ENCODE results near the gene HDDC3. TPM values are rescaled to one million over a fixed set of nuclear protein-coding genes. Genes with fewer than 3 reads are reported as not detected.

The HDDC3 gene
- total RNA-seq, 1 experiment from 2014 or later = 21.6 TPM

DNA sequence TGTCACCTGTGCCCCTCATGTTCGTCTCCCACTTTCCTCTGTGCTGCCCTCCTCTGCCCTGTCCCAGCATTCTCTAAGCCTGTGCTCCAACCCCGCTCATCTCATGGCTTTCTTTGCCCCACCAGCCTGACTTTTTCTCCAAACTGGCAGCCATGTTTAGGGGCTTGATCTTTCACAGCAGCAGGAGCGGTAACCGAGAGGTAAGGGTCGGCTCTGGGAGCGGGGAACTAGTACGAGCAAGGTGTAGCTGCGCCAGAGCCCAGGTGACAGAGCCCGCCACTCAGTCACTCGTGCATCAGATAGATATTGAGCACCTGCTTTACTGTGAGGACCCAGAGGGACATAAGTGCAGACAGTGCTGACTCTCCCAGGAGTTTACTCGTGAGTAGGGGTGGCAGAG lies 15.9 kb downstream of the HDDC3 start:
- ChIA-PET CTCF (no interaction called here), POLR2A (no interaction called here)
- peaks cover 28% of the 10 kb centered on the region for H3K36me3 Mint-ChIP-seq (ENCODE audit: insufficient read depth, unreplicated experiment)
- Histone ChIP-seq H3K27me3 (replicated peaks; ENCODE audit: control insufficient read depth, insufficient read depth, low read length) (no peaks in the 10 kb centered on the region), H3K4me3 (ENCODE audit: low read depth, low read length) (no peak overlapping the region), H3K36me3 (ENCODE audit: control insufficient read depth, insufficient read depth, low read length) (no peaks in the 10 kb centered on the region), H3K9me3 (no peaks in the 10 kb centered on the region), H3K4me1 (no peaks in the 10 kb centered on the region)
- no peaks in the 10 kb centered on the region for H3K27me3 Mint-ChIP-seq (ENCODE audit: insufficient read depth, unreplicated experiment)
- H3K9me3 Mint-ChIP-seq (ENCODE audit: unreplicated experiment) = no peaks in the 10 kb centered on the region
- intact Hi-C loops (cut with micrococcal nuclease; ENCODE audit: unreplicated experiment) = no loop called here
- no peak overlapping the region for H3K4me3 Mint-ChIP-seq (ENCODE audit: unreplicated experiment)
- no TSS peak for BruUV-seq (replicated peaks)
- no peak for DNase-seq
- TF ChIP-seq, protein P1, sequence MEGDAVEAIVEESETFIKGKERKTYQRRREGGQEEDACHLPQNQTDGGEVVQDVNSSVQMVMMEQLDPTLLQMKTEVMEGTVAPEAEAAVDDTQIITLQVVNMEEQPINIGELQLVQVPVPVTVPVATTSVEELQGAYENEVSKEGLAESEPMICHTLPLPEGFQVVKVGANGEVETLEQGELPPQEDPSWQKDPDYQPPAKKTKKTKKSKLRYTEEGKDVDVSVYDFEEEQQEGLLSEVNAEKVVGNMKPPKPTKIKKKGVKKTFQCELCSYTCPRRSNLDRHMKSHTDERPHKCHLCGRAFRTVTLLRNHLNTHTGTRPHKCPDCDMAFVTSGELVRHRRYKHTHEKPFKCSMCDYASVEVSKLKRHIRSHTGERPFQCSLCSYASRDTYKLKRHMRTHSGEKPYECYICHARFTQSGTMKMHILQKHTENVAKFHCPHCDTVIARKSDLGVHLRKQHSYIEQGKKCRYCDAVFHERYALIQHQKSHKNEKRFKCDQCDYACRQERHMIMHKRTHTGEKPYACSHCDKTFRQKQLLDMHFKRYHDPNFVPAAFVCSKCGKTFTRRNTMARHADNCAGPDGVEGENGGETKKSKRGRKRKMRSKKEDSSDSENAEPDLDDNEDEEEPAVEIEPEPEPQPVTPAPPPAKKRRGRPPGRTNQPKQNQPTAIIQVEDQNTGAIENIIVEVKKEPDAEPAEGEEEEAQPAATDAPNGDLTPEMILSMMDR (IDR thresholded peaks at IDR 0.05; ENCODE audit: insufficient read depth in 1 of 2, low read depth in 1 of 2, low read length in 1 of 2, severe bottlenecking in 1 of 2, unreplicated experiment in 1 of 2) = no peak
- H3K4me1 Mint-ChIP-seq (ENCODE audit: low read depth, unreplicated experiment) = no peaks in the 10 kb centered on the region
- H3K27ac Mint-ChIP-seq (ENCODE audit: unreplicated experiment) = no peak overlapping the region

DNA sequence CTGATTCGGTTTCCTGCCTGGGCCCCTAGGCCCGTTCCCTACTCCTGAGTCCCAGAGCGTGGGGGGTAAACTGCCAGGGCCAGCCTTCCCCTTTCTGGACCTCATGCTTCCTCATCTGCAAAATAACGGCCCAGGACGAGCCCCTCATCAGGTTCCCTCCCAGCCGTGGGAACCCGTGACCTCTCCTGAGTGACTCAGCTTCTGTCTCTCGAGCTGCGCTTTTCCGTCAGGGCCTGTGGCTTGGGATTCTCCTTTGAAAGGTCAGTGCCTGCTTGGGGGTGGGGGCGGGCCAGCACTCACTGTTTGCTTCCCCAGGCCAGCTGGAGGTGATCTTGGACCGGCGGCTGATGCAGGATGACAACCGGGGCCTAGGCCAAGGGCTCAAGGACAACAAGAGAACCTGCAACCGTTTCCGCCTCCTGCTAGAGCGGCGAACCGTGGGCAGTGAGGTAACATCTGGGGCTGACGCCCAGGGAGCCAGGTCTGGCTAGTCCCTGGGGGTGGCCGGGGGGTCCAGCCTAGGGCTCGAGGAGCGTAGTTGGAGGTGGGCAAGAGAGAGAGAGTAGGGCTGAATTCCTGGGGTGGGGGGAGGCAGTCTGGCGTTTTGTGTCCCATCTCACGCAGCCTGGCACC lies 16.4 kb downstream of the HDDC3 start:
- intact Hi-C loops (cut with micrococcal nuclease; ENCODE audit: unreplicated experiment) = no loop called here
- H3K4me3 Mint-ChIP-seq (ENCODE audit: unreplicated experiment) = no peak overlapping the region
- no peaks in the 10 kb centered on the region for H3K27me3 Mint-ChIP-seq (ENCODE audit: insufficient read depth, unreplicated experiment)
- no peaks in the 10 kb centered on the region for H3K4me1 Mint-ChIP-seq (ENCODE audit: low read depth, unreplicated experiment)
- ChIA-PET CTCF (no interaction called here), POLR2A (no interaction called here)
- Histone ChIP-seq H3K9me3 (no peaks in the 10 kb centered on the region), H3K4me3 (ENCODE audit: low read depth, low read length) (no peak overlapping the region), H3K4me1 (no peaks in the 10 kb centered on the region), H3K36me3 (ENCODE audit: control insufficient read depth, insufficient read depth, low read length) (no peaks in the 10 kb centered on the region), H3K27me3 (replicated peaks; ENCODE audit: control insufficient read depth, insufficient read depth, low read length) (no peaks in the 10 kb centered on the region)
- BruUV-seq (replicated peaks) = no TSS peak
- H3K27ac Mint-ChIP-seq (ENCODE audit: unreplicated experiment) = no peak overlapping the region
- DNase-seq = no peak
- peaks cover 23% of the 10 kb centered on the region for H3K36me3 Mint-ChIP-seq (ENCODE audit: insufficient read depth, unreplicated experiment)
- TF ChIP-seq, protein P1 (IDR thresholded peaks at IDR 0.05; ENCODE audit: insufficient read depth in 1 of 2, low read depth in 1 of 2, low read length in 1 of 2, severe bottlenecking in 1 of 2, unreplicated experiment in 1 of 2) = no peak
- no peaks in the 10 kb centered on the region for H3K9me3 Mint-ChIP-seq (ENCODE audit: unreplicated experiment)

DNA sequence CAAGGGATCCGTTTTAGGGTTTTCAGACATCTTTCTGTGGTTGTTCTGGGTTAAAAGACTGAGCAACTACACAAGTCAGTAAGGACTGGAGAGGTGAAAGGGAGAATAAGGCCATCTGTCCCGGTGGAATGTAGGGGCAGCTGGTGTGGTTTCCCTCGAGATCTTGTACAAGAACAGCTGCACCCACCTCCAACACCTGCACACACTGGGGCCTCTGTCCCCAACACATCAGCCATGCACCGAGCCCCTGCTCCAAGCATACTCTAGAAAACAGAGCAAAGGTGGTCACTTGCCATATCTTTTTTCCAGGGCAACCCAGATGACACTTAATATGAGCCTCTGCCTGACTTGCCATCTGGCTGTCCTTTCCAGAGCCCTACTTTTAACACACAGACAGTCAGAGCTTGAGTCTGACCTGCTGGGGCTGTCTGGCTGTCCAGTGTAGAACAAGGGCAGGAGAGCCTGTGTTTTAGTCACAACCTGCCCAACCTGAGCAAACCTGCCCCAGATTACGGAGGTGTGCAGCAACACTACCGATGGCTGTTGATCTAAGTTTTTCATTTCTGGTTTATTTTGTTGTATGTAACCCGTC lies 17.0 kb downstream of the HDDC3 start:
- Histone ChIP-seq H3K36me3 (ENCODE audit: control insufficient read depth, insufficient read depth, low read length) (no peaks in the 10 kb centered on the region), H3K4me1 (no peaks in the 10 kb centered on the region), H3K9me3 (no peaks in the 10 kb centered on the region), H3K4me3 (ENCODE audit: low read depth, low read length) (no peak overlapping the region), H3K27me3 (replicated peaks; ENCODE audit: control insufficient read depth, insufficient read depth, low read length) (no peaks in the 10 kb centered on the region)
- intact Hi-C loops (cut with micrococcal nuclease; ENCODE audit: unreplicated experiment) = no loop called here
- no peaks in the 10 kb centered on the region for H3K27me3 Mint-ChIP-seq (ENCODE audit: insufficient read depth, unreplicated experiment)
- TF ChIP-seq, protein P1 (IDR thresholded peaks at IDR 0.05; ENCODE audit: insufficient read depth in 1 of 2, low read depth in 1 of 2, low read length in 1 of 2, severe bottlenecking in 1 of 2, unreplicated experiment in 1 of 2) = no peak
- ChIA-PET POLR2A (no interaction called here), CTCF (no interaction called here)
- no peaks in the 10 kb centered on the region for H3K9me3 Mint-ChIP-seq (ENCODE audit: unreplicated experiment)
- no TSS peak for BruUV-seq (replicated peaks)
- H3K27ac Mint-ChIP-seq (ENCODE audit: unreplicated experiment) = no peak overlapping the region
- no peaks in the 10 kb centered on the region for H3K4me1 Mint-ChIP-seq (ENCODE audit: low read depth, unreplicated experiment)
- no peak overlapping the region for H3K4me3 Mint-ChIP-seq (ENCODE audit: unreplicated experiment)
- no peak for DNase-seq
- H3K36me3 Mint-ChIP-seq (ENCODE audit: insufficient read depth, unreplicated experiment) = peaks cover 21% of the 10 kb centered on the region
